ENCODE data around the gene WDR83. TPM values are rescaled to one million over a fixed set of nuclear protein-coding genes. Genes with fewer than 3 reads are reported as not detected.
A peak's percentile ranks its signal among the peaks of the same experiment; 100 is the strongest.

The WDR83 gene
- total and polyA plus RNA-seq, 2 experiments from 2014 or later = 28.4 to 40.2 TPM

DNA sequence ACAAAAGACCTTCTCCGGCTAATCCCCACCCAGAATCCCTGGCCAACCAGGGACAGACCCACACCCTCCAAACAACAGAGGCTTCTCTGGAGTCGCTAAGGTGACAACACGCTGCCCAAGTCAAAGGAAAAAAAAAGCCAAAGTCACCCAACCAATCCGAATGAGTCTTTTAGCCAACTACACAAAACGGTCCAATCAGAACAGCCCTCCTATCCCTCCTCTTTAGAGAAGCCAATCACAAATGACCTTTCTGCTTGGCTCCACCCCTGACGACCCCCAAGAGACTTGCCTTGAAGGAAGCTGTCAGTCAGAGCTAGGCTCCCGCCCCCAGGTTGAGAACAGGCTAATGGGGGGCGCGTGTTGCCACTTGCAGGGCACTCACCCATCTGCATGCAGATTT, 36.4 kb downstream of the WDR83 start:
- TF ChIP-seq, protein P1, sequence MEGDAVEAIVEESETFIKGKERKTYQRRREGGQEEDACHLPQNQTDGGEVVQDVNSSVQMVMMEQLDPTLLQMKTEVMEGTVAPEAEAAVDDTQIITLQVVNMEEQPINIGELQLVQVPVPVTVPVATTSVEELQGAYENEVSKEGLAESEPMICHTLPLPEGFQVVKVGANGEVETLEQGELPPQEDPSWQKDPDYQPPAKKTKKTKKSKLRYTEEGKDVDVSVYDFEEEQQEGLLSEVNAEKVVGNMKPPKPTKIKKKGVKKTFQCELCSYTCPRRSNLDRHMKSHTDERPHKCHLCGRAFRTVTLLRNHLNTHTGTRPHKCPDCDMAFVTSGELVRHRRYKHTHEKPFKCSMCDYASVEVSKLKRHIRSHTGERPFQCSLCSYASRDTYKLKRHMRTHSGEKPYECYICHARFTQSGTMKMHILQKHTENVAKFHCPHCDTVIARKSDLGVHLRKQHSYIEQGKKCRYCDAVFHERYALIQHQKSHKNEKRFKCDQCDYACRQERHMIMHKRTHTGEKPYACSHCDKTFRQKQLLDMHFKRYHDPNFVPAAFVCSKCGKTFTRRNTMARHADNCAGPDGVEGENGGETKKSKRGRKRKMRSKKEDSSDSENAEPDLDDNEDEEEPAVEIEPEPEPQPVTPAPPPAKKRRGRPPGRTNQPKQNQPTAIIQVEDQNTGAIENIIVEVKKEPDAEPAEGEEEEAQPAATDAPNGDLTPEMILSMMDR (IDR thresholded peaks at IDR 0.05; ENCODE audit: low read depth, low read length) = no peak
- no peak overlapping the region for H3K27ac ChIP-seq
- no peaks in the 10 kb centered on the region for H3K4me1 ChIP-seq (ENCODE audit: low read depth)
- no peaks in the 10 kb centered on the region for H3K9me3 ChIP-seq (ENCODE audit: low read depth)
- DNase-seq (ENCODE audit: low read depth in 1 of 2, low spot score in 1 of 2) = peak; percentile 44 to 53
- H3K27me3 ChIP-seq = no peaks in the 10 kb centered on the region
- H3K4me3 ChIP-seq = no peak overlapping the region
- H3K36me3 ChIP-seq = peaks cover 52% of the 10 kb centered on the region

DNA sequence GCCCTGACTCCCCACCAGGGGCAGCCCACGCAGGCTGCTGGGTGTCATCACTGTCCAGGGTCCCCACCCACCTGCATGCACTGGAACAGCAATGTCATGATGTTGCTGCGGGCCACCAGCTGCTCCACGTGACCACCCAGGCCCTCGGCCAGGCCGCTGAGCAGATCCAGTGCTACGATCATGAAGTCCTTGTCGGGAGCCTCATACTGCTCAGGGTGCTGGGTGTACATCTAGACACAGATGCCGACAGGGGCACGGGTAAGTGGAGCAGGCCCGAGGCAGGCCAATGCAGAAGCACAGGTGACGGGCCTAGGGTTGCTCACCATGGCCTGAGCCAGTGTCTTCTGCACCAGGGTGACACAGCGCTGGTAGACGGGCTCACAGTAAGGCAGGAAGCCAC, 38.6 kb downstream of the WDR83 start:
- no peak overlapping the region for H3K4me3 ChIP-seq
- no peaks in the 10 kb centered on the region for H3K4me1 ChIP-seq (ENCODE audit: low read depth)
- no peaks in the 10 kb centered on the region for H3K27me3 ChIP-seq
- peaks cover 66% of the 10 kb centered on the region for H3K36me3 ChIP-seq
- no peaks in the 10 kb centered on the region for H3K9me3 ChIP-seq (ENCODE audit: low read depth)
- TF ChIP-seq, protein P1 (IDR thresholded peaks at IDR 0.05; ENCODE audit: low read depth, low read length) = no peak
- no peak overlapping the region for H3K27ac ChIP-seq
- DNase-seq (ENCODE audit: low read depth in 1 of 2, low spot score in 1 of 2) = no peak

DNA sequence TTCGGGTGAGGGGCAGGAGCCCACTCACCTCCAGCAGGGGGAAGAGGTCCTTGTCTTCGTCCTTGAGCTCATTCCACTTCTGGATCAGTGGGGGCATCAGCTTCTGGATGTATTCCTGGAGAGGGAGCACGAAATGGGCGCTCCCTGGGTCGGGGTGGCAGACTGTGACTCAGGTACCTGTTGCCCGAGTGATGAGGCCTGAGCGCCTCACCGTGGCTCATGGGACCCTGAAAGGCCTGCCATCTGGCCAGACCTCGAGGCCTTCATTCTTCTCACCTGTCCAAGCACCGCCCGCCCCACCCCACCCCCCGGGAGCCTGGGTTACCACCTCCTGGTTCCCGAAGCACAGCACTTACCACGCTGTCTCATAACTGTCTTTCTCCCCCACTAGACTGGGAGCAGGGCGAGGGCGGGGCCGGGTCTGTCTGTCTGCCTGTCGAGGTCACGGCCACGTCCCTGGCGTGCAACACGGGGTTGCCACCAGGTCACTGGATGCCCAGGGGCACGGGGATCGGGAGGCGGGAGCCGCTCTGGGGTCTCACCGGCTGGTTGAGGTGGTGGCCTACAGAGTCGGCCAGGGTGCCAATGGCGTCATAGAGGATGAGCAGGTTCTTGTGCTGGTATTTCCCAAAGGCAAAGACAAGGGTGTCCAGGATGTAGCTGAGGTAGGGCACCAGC, 39.2 kb downstream of the WDR83 start:
- Histone ChIP-seq H3K27ac (no peak overlapping the region), H3K4me3 (no peak overlapping the region), H3K9me3 (ENCODE audit: low read depth) (no peaks in the 10 kb centered on the region), H3K4me1 (ENCODE audit: low read depth) (no peaks in the 10 kb centered on the region), H3K27me3 (no peaks in the 10 kb centered on the region), H3K36me3 (peaks cover 71% of the 10 kb centered on the region)
- DNase-seq (ENCODE audit: low read depth in 1 of 2, low spot score in 1 of 2) = no peak
- TF ChIP-seq, protein P1 (IDR thresholded peaks at IDR 0.05; ENCODE audit: low read depth, low read length) = no peak

DNA sequence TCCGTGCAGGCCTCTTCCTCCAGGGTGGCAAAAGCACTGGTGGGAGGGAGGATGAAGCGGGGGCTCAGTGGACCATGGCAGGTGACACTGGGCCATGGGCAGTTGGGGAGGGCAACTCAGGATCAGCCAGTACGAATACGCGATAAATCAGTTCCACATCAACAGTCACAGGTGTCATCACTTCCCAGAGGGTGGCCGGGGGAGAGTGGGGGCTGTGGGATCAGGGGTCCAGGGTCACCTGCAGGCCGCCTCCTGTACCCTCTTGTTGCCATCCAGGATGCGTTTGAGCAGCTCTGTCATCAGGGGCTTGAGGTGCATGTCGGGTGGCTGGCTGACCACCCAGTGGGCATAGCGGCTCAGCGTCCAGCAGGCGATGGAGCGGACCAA, 39.7 kb downstream of the WDR83 start:
- Histone ChIP-seq H3K4me3 (no peak overlapping the region), H3K27ac (no peak overlapping the region), H3K4me1 (ENCODE audit: low read depth) (no peaks in the 10 kb centered on the region), H3K36me3 (peaks cover 69% of the 10 kb centered on the region), H3K9me3 (ENCODE audit: low read depth) (no peaks in the 10 kb centered on the region), H3K27me3 (no peaks in the 10 kb centered on the region)
- no peak for DNase-seq (ENCODE audit: low read depth in 1 of 2, low spot score in 1 of 2)
- TF ChIP-seq, protein P1 (IDR thresholded peaks at IDR 0.05; ENCODE audit: low read depth, low read length) = no peak

DNA sequence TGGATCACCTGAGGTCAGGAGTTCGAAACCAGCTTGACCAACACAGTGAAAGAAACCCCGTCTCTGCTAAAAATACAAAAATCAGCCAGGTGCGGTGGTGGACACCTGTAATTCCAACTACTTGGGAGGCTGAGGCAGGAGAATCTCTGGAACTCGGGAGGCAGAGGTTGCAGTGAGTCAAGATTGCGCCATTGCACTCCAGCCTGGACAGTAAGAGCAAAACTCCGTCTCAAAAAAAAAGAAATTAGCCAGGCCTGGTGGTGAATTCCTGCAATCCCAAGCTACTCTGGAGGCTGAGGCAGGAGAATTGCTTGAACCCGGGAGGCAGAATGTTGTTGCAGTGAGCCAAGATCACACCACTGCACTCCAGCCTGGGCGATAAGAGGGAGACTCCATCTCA, 42.0 kb downstream of the WDR83 start:
- Histone ChIP-seq H3K27me3 (no peaks in the 10 kb centered on the region), H3K27ac (no peak overlapping the region), H3K36me3 (peaks cover 55% of the 10 kb centered on the region), H3K9me3 (ENCODE audit: low read depth) (no peaks in the 10 kb centered on the region), H3K4me3 (no peak overlapping the region), H3K4me1 (ENCODE audit: low read depth) (no peaks in the 10 kb centered on the region)
- no peak for DNase-seq (ENCODE audit: low read depth in 1 of 2, low spot score in 1 of 2)
- TF ChIP-seq, protein P1 (IDR thresholded peaks at IDR 0.05; ENCODE audit: low read depth, low read length) = no peak
